K562 (cell line): ENCODE results near the gene UBR1.

Experiments
- CTCF ChIP-seq, 3 experiments: IDR thresholded peaks in 2 of 3; conservative IDR thresholded peaks in 1 of 3; 2 replicates each; pipeline ENCODE4 v1.5.1; 2011 to 2012; ENCODE audit warnings: low read length in 3 of 3, mild to moderate bottlenecking in 3 of 3, control low read depth in 2 of 3, improper control_type of control experiment in 1 of 3, inconsistent platforms in 1 of 3, low read depth in 1 of 3, mixed read lengths in 1 of 3, moderate library complexity in 1 of 3; ENCODE audit not compliant: insufficient read depth in 2 of 3
- ELF4 ChIP-seq: fragments of 450-650 bp; formaldehyde crosslinking; IDR thresholded peaks from 2 replicates; pipeline ENCODE4 v1.4.0; 2022; ENCODE audit warnings: missing genetic modification characterization
- HNRNPK ChIP-seq: fragments of 200-400 bp; formaldehyde crosslinking; IDR thresholded peaks from one replicate; pipeline ENCODE4 v1.6.1; 2018; ENCODE audit warnings: mild to moderate bottlenecking, low read depth, low read length; ENCODE audit not compliant: poor library complexity, severe bottlenecking

GRCh38 chr15:43095708-43096347 is 10.0 kb downstream of the UBR1 start:
- TF ChIP-seq ELF4 (CRISPR knock-in tag) (no peak), CTCF (IDR thresholded peaks at IDR 0.05 in 2 of 3, conservative IDR thresholded peaks at IDR 0.05 in 1 of 3; ENCODE audit: insufficient read depth in 2 of 3, low read depth in 1 of 3, low read length in 3 of 3) (no peak), HNRNPK (no peak)
